ENCODE results near the gene GPATCH2L. TPM values are rescaled to one million over a fixed set of nuclear protein-coding genes. Genes with fewer than 3 reads are reported as not detected.

GPATCH2L gene
- total RNA-seq, 4 donors from 2014 or later, result 40.8 to 170 (median 84.8) TPM

- TF ChIP-seq POLR2A (IDR thresholded peaks at IDR 0.05), result no peak
- TF ChIP-seq CTCF (IDR thresholded peaks at IDR 0.05), result no peak
- Histone ChIP-seq H3K36me3 (no peaks in the 10 kb centered on the region), H3K4me1 (no peaks in the 10 kb centered on the region), H3K4me3 (replicated peaks in 1 of 3) (no peak overlapping the region), H3K9me3 (no peaks in the 10 kb centered on the region), H3K27ac (no peak overlapping the region), H3K27me3 (no peaks in the 10 kb centered on the region)
- no peak for DNase-seq
- WGBS, 2 donors, result 55 to 56% methylated on average over 2 of the region's 3 CpGs
- intact Hi-C loops (cut with DNase I), result no loop called here
Observed at GRCh38 chr14:76129851-76130576, 21.7 kb upstream of the GPATCH2L start.

- no peaks in the 10 kb centered on the region for H3K27me3 ChIP-seq
- no peak overlapping the region for H3K27ac ChIP-seq
- no peaks in the 10 kb centered on the region for H3K36me3 ChIP-seq
- TF ChIP-seq POLR2A (IDR thresholded peaks at IDR 0.05) (no peak), CTCF (IDR thresholded peaks at IDR 0.05) (no peak)
- H3K4me1 ChIP-seq, result no peaks in the 10 kb centered on the region
- DNase-seq, result no peak
- H3K9me3 ChIP-seq, result no peaks in the 10 kb centered on the region
- intact Hi-C loops (cut with DNase I), result no loop called here
- 8 to 19% methylated on average over 23 to 27 of the region's 30 CpGs for WGBS, 2 donors
- H3K4me3 ChIP-seq (replicated peaks in 1 of 3), result no peak overlapping the region
Observed at GRCh38 chr14:76131071-76131965, 20.4 kb upstream of the GPATCH2L start.

- no peak overlapping the region for H3K27ac ChIP-seq
- no peaks in the 10 kb centered on the region for H3K36me3 ChIP-seq
- H3K4me1 ChIP-seq, result no peaks in the 10 kb centered on the region
- no peak for TF ChIP-seq CTCF (IDR thresholded peaks at IDR 0.05)
- no peak for TF ChIP-seq POLR2A (IDR thresholded peaks at IDR 0.05)
- H3K27me3 ChIP-seq, result peaks cover 13% of the 10 kb centered on the region
- 18 to 23% methylated on average over 4 of the region's 4 CpGs for WGBS, 2 donors
- no peaks in the 10 kb centered on the region for H3K9me3 ChIP-seq
- H3K4me3 ChIP-seq (replicated peaks in 1 of 3), result no peak overlapping the region
- intact Hi-C loops (cut with DNase I), result no loop called here
- DNase-seq, result peak in 1 of 2 donors; percentile 7
Observed at GRCh38 chr14:76133103-76133502, 18.6 kb upstream of the GPATCH2L start.

GRCh38 chr14:76134231-76134630 is 17.5 kb upstream of the GPATCH2L start:
- no peak for DNase-seq
- WGBS, 2 donors, result 86 to 88% methylated on average over 19 of the region's 19 CpGs
- Histone ChIP-seq H3K36me3 (no peaks in the 10 kb centered on the region), H3K4me3 (replicated peaks in 1 of 3) (no peak overlapping the region), H3K4me1 (peaks cover 0 to 10% of the 10 kb centered on the region in 2 donors), H3K27ac (no peak overlapping the region), H3K9me3 (no peaks in the 10 kb centered on the region), H3K27me3 (peaks cover 19% of the 10 kb centered on the region)
- intact Hi-C loops (cut with DNase I), result no loop called here
- TF ChIP-seq CTCF (IDR thresholded peaks at IDR 0.05) (no peak), POLR2A (IDR thresholded peaks at IDR 0.05) (no peak)

- H3K27me3 ChIP-seq, result peaks cover 19% of the 10 kb centered on the region
- TF ChIP-seq CTCF (IDR thresholded peaks at IDR 0.05) (no peak), POLR2A (IDR thresholded peaks at IDR 0.05) (no peak)
- intact Hi-C loops (cut with DNase I), result no loop called here
- H3K4me1 ChIP-seq, result peaks cover 0 to 10% of the 10 kb centered on the region in 2 donors
- no peaks in the 10 kb centered on the region for H3K9me3 ChIP-seq
- DNase-seq, result no peak
- H3K27ac ChIP-seq, result no peak overlapping the region
- H3K36me3 ChIP-seq, result no peaks in the 10 kb centered on the region
- no peak overlapping the region for H3K4me3 ChIP-seq (replicated peaks in 1 of 3)
- WGBS, 2 donors, result 62 to 67% methylated on average over 7 of the region's 7 CpGs
Observed at GRCh38 chr14:76135722-76136121, 16.0 kb upstream of the GPATCH2L start.

Measured in thyroid gland (tissue), 4 donors.